Keratinocyte (primary cell): Measurements from ENCODE around the gene ZZZ3.

Experiments
- CTCF ChIP-seq, 3 experiments: IDR thresholded peaks in 1 of 3; conservative IDR thresholded peaks in 1 of 3; optimal IDR thresholded peaks in 1 of 3; 2 replicates in 2 of 3; 3 replicates in 1 of 3; pipeline versions ENCODE3 to v1.5.1; 2011; ENCODE audit warnings: low read length in 3 of 3, mild to moderate bottlenecking in 3 of 3, moderate library complexity in 2 of 3, control low read depth in 1 of 3, inconsistent platforms in 1 of 3; ENCODE audit not compliant: insufficient read depth in 2 of 3; ENCODE audit errors: extremely low read depth in 1 of 3
- EZH2 ChIP-seq: IDR thresholded peaks from one replicate; pipeline ENCODE4 v1.6.1; 2012; ENCODE audit warnings: inconsistent platforms, mild to moderate bottlenecking, low read length, moderate library complexity

GRCh38 chr1:77686796-77687518 lies 4.5 kb upstream of the ZZZ3 start:
- TF ChIP-seq EZH2, result no peak
- TF ChIP-seq CTCF (optimal IDR thresholded peaks at IDR 0.05 in 1 of 3, IDR thresholded peaks at IDR 0.05 in 1 of 3, conservative IDR thresholded peaks at IDR 0.05 in 1 of 3; ENCODE audit: extremely low read depth in 1 of 3, insufficient read depth in 2 of 3, low read length in 3 of 3), result no peak
